Measurements from ENCODE around the gene PLXNA4.

Gene PLXNA4

DNA sequence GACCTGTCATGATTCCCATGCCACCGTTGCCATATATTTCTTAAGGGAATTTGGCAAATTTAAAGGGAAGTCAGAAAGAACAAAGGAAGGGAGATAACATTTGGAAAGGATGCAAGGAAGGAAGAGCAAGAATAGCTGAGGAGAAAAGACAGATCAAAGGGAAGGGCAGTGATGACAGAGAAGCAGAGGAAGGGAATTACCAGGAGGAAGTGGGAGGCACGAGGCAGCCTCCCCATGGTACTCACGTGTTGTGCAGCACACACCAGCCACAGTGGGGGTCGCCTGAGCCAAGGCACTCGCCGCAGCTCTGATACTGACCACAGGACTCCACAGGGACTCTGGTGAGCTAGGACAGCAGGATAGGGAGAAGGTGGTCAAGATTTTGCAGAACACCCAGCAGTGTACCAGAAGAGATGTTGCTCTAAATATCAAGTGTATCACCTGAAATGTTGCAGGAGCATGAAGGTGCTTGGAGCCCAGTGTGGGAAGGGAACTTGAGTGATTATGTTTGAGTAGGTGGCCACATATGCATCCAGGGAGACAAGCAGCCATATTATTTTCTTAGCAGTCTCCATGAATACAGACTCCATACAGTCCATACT, 335.3 kb downstream of the PLXNA4 start (continued):
- no peak for TF ChIP-seq SP3 (tag by site-specific recombination; IDR thresholded peaks at IDR 0.05)
- TF ChIP-seq ZNF324 (tag by site-specific recombination; IDR thresholded peaks at IDR 0.05) = no peak
- no peak for TF ChIP-seq ZNF426 (tag by site-specific recombination; IDR thresholded peaks at IDR 0.05)

DNA sequence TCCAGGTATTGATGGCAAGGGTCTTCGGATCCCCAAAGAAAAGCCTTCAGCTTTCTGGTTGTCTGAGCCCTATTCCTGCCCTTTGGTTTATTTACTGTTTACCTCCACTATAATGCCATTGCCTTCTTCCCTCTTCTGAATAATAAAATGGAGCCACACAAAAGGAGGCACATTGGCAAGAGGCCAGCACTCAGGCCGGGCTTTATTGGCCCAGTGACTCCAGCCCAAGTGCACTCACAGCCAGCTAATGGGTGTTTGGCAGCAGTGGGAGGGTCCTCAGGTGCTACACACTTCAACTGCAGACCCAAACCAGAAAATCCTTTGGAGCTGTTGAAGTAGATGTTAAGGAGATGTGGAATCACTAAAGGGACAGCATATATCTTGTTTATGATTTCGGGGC, 336.0 kb downstream of the PLXNA4 start:
- ChIA-PET CTCF (interaction anchor here (0.6 to 1.6 kb wide), 5 partner anchors 9 to 446 kb away, joined by 3 to 8 read pairs (median 4); no protein-coding TSS in a partner anchor), POLR2A (no interaction called here)
- Histone ChIP-seq H3K4me3 (ENCODE audit: low read depth, low read length) (no peak overlapping the region), H3K27ac (ENCODE audit: extremely low read depth, low read depth, low read length) (no peak overlapping the region), H3K4me1 (ENCODE audit: control insufficient read depth, insufficient read depth, low read length) (peaks cover 13% of the 10 kb centered on the region), H3K9me3 (ENCODE audit: control insufficient read depth, insufficient read depth, low read depth, low read length) (no peaks in the 10 kb centered on the region), H3K36me3 (ENCODE audit: control insufficient read depth in 2 of 2, insufficient read depth in 1 of 2, low read length in 2 of 2) (no peaks in the 10 kb centered on the region)
- peak; percentile 69; the same call in 1 of the 2 replicates for TF ChIP-seq ZBTB8A (tag by site-specific recombination; IDR thresholded peaks at IDR 0.05)
- TF ChIP-seq, protein P1, sequence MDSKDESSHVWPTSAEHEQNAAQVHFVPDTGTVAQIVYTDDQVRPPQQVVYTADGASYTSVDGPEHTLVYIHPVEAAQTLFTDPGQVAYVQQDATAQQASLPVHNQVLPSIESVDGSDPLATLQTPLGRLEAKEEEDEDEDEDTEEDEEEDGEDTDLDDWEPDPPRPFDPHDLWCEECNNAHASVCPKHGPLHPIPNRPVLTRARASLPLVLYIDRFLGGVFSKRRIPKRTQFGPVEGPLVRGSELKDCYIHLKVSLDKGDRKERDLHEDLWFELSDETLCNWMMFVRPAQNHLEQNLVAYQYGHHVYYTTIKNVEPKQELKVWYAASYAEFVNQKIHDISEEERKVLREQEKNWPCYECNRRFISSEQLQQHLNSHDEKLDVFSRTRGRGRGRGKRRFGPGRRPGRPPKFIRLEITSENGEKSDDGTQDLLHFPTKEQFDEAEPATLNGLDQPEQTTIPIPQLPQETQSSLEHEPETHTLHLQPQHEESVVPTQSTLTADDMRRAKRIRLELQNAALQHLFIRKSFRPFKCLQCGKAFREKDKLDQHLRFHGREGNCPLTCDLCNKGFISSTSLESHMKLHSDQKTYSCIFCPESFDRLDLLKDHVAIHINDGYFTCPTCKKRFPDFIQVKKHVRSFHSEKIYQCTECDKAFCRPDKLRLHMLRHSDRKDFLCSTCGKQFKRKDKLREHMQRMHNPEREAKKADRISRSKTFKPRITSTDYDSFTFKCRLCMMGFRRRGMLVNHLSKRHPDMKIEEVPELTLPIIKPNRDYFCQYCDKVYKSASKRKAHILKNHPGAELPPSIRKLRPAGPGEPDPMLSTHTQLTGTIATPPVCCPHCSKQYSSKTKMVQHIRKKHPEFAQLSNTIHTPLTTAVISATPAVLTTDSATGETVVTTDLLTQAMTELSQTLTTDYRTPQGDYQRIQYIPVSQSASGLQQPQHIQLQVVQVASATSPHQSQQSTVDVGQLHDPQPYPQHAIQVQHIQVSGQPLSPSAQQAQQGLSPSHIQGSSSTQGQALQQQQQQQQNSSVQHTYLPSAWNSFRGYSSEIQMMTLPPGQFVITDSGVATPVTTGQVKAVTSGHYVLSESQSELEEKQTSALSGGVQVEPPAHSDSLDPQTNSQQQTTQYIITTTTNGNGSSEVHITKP (tag by site-specific recombination; IDR thresholded peaks at IDR 0.05) = peak; percentile 60; the same call in 1 of the 2 replicates
- no peak for TF ChIP-seq ZNF214 (tag by site-specific recombination; IDR thresholded peaks at IDR 0.05; ENCODE audit: borderline replicate concordance)
- TF ChIP-seq FEZF1 (tag by site-specific recombination; IDR thresholded peaks at IDR 0.05) = peak; percentile 19; the same call in 1 of the 2 replicates
- TF ChIP-seq, protein P2, sequence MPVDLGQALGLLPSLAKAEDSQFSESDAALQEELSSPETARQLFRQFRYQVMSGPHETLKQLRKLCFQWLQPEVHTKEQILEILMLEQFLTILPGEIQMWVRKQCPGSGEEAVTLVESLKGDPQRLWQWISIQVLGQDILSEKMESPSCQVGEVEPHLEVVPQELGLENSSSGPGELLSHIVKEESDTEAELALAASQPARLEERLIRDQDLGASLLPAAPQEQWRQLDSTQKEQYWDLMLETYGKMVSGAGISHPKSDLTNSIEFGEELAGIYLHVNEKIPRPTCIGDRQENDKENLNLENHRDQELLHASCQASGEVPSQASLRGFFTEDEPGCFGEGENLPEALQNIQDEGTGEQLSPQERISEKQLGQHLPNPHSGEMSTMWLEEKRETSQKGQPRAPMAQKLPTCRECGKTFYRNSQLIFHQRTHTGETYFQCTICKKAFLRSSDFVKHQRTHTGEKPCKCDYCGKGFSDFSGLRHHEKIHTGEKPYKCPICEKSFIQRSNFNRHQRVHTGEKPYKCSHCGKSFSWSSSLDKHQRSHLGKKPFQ (tag by site-specific recombination; IDR thresholded peaks at IDR 0.05) = no peak
- TF ChIP-seq ZSCAN30 (tag by site-specific recombination; IDR thresholded peaks at IDR 0.05) = 0 out of 2 replicates have a peak, but pooled peaks have one; percentile 33
- no peak for TF ChIP-seq ZNF48 (tag by site-specific recombination; IDR thresholded peaks at IDR 0.05)
- peak; percentile 10 for TF ChIP-seq ZNF529 (tag by site-specific recombination; IDR thresholded peaks at IDR 0.05; ENCODE audit: insufficient replicate concordance)

DNA sequence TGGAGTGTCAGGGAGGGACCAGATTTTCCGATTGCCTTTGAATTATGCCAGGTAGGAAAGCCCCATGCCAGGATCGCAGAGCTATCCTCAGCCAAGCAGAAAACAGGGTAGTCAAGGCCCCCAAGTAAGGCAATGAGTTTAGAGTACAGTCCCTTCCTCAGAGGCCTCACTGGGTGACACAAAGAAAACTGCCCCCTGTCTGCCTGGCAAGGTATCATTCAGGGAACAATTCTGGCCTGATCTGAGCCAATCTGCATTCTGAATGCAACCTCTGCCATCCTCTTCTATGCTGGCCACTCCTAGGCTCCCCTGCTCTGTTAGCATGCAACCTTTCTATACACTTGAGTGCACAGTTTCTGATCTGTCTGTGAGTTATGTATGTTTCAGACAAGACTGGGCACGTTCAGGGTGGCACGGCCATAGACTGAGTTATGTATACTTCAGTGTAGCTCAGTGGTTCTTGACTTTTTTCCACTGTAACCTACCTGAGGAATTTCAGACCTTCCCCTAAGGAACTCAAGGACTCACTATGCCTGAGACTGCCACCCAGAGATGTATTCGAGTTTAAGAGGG, 336.8 kb downstream of the PLXNA4 start:
- H3K4me1 ChIP-seq (ENCODE audit: control insufficient read depth, insufficient read depth, low read length) = peaks cover 13% of the 10 kb centered on the region
- no peak for TF ChIP-seq ZSCAN16 (tag by site-specific recombination; IDR thresholded peaks at IDR 0.05)
- peak; percentile 22; the same call in 1 of the 2 replicates for TF ChIP-seq ZBTB48 (tag by site-specific recombination; IDR thresholded peaks at IDR 0.05)
- H3K9me3 ChIP-seq (ENCODE audit: control insufficient read depth, insufficient read depth, low read depth, low read length) = no peaks in the 10 kb centered on the region
- no peaks in the 10 kb centered on the region for H3K36me3 ChIP-seq (ENCODE audit: control insufficient read depth in 2 of 2, insufficient read depth in 1 of 2, low read length in 2 of 2)
- CTCF ChIA-PET = interaction anchor here (0.6 to 1.6 kb wide), 3 partner anchors 9 to 205 kb away, joined by 3 to 4 read pairs (median 4); no protein-coding TSS in a partner anchor
- no peak overlapping the region for H3K4me3 ChIP-seq (ENCODE audit: low read depth, low read length)
- POLR2A ChIA-PET = no interaction called here
- no peak overlapping the region for H3K27ac ChIP-seq (ENCODE audit: extremely low read depth, low read depth, low read length)

DNA sequence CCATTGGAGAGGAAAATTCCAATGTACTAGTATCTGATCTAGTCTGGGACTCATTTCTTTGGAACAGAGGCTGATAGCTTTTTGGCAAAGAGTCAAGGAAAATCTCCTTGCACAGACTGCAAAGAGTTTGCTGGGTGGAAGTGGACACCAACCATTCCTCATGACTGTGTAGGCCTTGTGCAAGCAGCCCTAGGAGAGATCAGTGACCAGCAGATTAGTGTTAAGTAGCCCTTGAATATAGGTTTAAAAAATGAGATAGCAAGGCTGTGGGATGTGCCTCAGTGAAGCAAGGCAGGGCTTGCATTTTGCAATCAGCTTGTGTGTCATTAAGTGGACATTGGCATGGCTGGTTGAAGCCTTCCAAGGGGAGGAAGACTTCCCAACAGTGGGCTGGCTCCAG, 341.6 kb downstream of the PLXNA4 start:
- ChIA-PET POLR2A (no interaction called here), CTCF (no interaction called here)
- no peak for TF ChIP-seq ZNF596 (tag by site-specific recombination; IDR thresholded peaks at IDR 0.05)
- TF ChIP-seq ZNF677 (tag by site-specific recombination; IDR thresholded peaks at IDR 0.05) = no peak
- no peak for TF ChIP-seq SP7 (tag by site-specific recombination; IDR thresholded peaks at IDR 0.05)
- no peak for TF ChIP-seq ZNF561 (tag by site-specific recombination; IDR thresholded peaks at IDR 0.05; ENCODE audit: borderline replicate concordance)
- no peak for TF ChIP-seq SP3 (tag by site-specific recombination; IDR thresholded peaks at IDR 0.05)
- no peak for TF ChIP-seq ZNF335 (tag by site-specific recombination; conservative IDR thresholded peaks at IDR 0.05)
- TF ChIP-seq ZNF514 (tag by site-specific recombination; IDR thresholded peaks at IDR 0.05) = no peak
- no peak overlapping the region for H3K4me3 ChIP-seq (ENCODE audit: low read depth, low read length)
- H3K27ac ChIP-seq (ENCODE audit: extremely low read depth, low read depth, low read length) = no peak overlapping the region
- H3K36me3 ChIP-seq (ENCODE audit: control insufficient read depth in 2 of 2, insufficient read depth in 1 of 2, low read length in 2 of 2) = no peaks in the 10 kb centered on the region
- no peaks in the 10 kb centered on the region for H3K9me3 ChIP-seq (ENCODE audit: control insufficient read depth, insufficient read depth, low read depth, low read length)
- no peaks in the 10 kb centered on the region for H3K4me1 ChIP-seq (ENCODE audit: control insufficient read depth, insufficient read depth, low read length)

All from HEK293 (cell line).